Measurements from ENCODE around the gene PIGS.
A peak's percentile ranks its signal among the peaks of the same experiment; 100 is the strongest.
"Not testable (repeated sequence)": the region's sequence is repeated elsewhere in the genome, so short reads cannot be mapped to it uniquely, and the experiment has no call there.

PIGS gene

DNA sequence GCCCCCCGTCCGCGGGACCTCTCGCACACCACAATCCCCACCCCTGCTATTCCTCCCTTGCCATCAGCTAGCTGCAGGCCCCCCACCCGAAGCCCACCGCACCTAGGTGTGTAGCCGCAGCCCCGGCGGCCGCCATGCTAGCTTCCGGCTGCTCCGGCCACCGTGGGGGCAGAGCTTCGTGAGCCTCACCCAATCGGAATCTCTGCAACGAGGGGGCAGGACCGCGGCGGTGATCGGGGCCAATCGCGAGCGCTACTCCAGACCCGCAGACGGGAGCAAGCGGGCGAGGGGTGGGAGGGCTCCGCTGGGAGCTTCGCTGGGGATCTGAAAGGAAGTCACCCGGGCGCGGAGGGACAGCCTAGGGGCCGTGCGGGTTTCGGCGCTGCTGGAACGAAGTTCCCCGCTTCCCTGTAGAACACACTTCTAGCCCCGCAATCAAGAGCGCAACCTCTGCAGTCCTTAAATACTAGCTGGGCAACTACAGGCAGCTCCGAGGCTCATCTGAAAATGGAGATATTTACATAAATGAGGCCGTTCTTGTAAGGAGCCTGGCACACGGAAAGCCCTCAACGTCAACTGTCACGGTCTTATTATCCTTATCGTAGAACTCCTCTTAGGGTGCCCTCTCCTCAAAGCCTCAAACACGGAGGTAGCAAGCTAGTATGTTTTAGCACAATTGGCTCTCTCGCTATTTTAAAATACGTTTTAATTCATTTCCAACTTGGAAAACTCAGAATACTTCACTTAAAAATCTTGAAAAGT is at the start of gene PIGS:
Gene PIGS, minus strand, starts transcription at position 164 of the 762 bp plus-strand sequence. Its CDS starts 28 bp downstream, at position 136.
- DNase-seq: peak; percentile 94

DNA sequence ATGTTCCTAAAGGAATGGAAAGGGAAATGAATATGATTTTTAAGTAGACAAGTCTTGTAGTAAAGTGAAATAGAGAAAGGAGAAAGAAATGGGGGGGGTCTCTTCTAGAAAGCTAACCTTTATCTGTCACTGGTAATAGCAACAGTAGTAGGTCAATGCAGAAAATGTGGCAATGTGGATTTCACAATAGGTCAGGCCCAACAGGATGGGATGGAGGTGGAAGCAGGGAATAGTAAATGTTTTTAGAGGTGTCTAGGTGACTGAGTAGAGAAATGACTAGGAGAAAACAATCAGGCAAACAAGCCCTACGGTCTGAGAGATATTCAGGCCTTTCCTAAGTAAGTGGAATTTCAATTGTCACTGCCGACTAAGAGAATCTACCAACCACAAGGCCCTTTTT is 48.7 kb upstream of the PIGS start:
- no peak for DNase-seq

DNA sequence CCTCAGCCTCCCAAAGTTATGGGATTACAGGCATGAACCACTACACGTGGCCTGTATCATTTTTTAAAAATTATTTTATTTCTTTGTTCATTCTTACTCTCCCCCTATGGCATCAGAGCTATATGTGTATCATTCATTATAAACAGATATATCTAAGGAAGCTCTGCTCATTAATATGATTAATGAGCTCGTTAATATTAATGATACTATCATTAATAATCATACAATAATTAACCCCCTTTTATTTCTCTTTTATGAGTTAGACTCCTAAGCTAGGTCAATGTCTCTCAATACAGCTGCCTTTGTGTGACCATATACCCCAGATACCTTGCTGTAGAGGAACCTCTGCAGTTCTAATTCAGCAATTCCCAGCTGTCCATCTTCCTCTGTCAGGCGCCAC is 47.1 kb upstream of the PIGS start:
- no peak for DNase-seq

DNA sequence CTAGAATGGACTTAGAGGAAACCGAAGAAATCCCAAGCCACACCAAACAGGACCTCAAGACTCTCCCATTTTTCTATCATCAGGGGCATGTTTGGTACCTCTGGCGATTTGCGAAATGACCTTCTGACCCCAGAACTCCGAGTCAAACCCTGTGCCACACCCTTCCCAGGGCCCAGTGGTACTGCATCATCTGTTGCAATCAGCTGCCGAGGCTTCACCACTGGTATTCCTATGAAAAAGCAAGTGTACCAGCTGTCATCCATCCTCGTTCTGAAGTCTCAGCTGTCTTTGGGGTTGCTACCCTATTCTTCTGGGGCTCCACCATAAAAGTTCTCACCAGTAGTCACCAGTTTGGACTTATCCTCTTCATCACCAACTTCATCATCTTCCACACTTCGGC is 45.0 kb upstream of the PIGS start:
- no peak for DNase-seq

DNA sequence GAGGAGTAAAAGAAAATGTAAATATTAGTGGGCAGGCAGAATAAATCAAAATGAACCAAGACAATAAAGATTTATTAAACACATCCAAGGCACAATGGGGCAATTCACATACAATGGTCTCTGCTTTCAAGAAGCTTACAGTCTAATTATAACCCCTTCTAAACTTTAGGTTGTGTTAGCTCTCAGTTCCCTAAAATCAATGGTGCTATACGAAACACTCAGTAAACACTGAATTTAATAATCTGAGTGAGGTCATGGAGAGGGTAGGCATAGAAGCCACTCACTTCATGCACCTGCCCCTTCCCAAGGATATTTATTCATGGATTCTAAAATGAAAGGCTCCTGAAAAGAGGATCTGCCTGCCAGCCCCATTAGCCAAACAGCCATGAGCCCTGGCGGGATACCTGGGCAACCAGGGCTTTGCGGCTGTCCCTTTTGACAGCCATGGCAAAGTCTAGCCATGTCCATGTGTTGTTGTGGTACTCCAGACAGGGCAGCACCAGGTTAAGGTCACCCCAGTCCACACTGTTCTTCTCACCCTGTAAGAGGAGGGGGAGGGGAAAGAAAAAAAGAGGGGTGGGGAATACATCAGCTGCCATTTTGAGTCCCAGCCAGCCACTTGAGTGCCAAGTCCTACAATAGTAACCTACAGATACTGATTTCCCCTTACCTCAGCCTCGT is 44.1 kb upstream of the PIGS start:
- peak; percentile 43 for DNase-seq

DNA sequence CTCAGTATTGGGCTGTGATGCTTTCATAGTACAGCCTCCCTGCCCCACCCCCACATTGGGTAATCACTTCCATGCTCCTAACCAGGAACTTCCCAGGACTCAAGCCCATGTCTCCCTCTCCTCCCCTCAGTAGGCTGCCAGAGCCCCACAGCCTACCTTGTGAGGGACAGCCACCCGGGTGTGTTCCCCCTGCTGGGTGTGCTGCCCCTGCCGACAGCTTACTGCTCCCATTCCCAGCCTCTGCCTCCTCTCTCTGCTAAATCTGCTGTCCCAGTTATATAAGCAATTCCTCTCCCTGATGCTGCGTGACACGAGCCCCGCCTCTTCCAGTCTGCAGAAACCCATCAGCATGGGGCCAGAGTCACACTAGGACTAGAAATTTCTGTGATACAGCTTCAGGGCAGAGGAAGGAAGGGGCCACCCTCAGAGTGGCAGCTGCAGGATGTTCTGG is 42.6 kb upstream of the PIGS start, which contains the start of gene RSKR:
Gene RSKR, minus strand, starts transcription at position 255 of the 451 bp plus-strand sequence. Its CDS starts 24 bp downstream, at position 231.
- DNase-seq: no peak

DNA sequence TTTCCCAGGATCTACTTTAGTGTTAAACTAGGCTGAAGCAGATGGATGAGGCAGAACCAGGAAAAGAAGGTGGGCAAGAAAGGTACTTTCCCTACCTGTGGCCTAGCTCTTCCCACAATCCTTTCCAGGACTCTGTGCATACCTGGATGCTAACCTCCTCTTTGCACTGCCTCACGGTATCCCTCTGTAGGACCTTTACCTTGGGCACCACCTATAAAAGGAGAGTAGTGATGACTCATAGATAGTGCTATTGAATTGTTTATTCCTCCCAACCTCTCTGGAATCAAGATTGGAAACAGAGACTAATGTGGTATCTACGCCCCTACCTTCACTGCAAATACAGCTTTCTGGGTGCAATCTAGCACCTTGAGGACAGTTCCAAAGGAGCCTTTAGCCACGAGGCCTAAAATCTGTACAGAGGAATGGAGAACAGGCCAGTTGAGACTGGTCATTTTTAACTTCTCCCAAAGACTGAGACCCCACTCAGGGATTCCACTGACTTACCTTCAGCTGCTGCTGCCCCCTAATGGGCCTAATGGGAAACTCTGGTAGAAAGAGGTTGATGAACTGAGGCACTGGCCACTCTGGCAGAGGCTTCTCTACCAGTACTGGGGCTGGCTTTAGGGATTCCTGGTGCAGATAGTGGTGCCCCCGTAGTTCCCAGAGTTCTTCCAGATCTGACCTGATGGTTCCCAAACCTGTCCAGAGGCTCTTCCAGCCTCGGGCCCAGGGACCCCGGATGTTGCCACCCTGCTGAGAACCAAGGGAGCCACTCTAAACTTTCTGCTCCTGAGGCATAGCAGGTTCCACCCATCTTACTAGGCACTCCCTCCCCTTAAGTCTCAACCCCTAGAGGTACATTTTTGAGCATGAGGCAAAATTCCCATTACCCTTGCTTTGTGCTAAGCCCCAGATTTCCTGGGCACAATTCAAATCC is 41.9 kb upstream of the PIGS start:
- DNase-seq: no peak

DNA sequence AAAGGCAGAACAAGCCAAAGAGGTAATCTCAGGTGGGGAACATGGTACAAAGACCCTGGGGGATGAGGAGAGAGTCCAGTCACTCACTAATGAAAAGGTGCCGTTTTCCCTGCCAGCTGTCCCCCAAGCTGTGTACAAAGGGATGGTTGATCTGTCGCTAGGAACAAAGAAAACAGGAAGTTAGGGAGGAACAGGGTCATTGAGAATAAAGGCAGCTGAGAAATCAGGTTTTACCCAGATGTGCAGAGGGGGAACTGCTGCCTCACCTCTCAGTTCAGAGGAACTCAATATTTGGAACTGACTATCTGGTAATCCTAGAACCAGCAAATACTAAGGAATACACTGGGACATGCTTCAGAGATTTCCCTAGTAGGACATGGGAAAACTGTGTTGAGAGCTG is 41.2 kb upstream of the PIGS start:
- DNase-seq: no peak

DNA sequence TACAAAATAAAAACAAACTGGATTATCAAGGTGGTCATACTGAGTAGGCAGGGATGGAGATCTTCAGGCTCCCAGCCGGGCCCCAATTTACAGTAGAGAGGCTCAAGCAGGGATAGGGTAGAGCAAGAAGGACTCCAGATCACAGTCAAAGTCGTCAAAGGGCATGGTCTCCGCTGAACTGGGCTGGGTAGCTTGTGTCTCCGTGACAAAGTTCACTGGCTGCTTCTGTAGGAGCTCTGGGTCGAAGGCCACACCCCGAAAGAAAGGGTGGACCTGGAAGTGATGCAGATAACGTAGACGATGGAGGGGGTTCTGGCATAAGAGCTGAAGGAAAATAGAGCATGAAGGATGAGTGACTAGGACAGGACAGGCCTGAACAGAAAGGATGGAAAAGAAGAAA is 39.1 kb upstream of the PIGS start:
- no peak for DNase-seq

DNA sequence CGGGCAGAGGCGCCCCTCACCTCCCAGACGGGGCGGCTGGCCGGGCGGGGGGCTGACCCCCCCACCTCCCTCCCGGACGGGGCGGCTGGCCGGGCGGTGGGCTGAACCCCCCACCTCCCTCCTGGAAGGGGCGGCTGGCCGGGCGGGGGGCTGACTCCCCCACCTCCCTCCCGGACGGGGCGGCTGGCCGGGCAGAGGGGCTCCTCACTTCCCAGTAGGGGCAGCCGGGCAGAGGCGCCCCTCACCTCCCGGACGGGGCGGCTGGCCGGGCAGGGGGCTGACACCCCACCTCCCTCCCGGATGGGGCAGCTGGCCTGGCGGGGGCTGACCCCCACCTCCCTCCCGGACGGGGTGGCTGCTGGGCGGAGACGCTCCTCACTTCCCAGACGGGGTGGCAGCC is 32.7 kb upstream of the PIGS start:
- DNase-seq: not testable (repeated sequence)

DNA sequence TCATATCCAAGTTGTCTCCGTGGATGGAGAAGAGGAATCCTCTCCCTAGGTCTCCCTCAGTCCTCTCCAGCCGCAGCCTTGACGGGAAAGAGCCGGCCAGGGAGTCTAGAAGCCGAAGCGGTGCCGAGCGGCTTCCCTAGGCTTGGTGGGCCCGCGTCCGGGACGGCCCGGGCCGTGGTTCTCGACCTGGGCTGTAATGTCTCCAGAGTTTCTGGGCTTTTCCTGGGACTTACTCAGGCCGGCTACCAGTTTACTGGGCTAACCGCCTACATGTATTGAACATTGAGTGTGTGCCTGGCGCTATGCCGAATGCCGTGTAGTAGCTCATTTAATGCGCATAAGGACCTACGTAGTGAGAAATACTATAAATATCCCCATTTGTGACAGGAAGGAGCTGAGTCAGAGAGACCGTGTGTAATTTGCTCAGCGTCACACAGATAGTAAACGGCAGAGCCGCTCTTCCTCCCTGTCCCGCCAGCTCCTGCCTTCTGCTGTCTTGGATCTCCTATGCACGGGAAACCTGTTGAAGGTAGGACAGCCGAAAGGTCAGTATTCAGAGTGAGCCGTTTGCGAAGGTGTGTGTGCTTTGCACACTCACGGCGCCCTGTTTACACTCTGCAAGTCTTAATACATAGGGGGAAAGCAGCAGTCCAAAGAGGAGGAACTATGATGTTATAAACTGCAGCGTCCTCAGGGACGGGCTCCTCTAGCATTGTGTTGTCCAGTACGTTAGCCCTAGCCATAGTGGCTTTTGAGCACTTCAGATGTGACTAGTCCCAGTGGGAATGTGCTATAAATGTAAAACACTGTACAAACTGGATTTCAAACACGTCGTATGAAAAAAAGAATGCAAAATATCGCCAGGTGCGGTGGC is 28.2 kb upstream of the PIGS start:
- DNase-seq: peak; percentile 76

DNA sequence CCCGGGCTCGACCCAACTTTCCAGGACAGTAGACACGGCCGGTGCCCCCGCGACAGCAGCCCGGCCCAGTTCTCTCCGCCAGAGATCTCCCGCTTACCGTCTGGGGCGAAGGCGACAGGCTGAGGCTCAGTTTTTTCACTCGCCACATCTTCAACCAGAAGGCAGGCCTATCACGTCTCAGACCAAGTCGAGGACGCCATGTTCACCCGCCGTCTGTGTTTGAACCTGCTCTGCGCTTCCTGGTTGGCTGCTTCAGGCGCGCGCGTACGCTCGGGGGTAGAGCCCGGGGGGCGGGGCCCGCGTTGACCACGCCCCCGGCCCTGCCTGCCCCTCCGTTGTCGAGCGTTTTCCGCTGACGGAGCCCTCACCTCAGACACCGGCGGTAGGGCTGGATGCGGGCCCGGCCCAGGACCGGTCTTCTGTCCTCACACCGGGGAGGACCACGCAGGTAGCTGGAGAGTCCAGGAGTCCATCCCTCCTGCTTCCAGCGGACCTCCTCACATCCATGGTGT is 27.5 kb upstream of the PIGS start, which contains the start of gene SPAG5:
Gene SPAG5, minus strand, starts transcription at position 227 of the 512 bp plus-strand sequence. Its CDS starts 79 bp downstream, at position 148.
- peak; percentile 97 for DNase-seq

DNA sequence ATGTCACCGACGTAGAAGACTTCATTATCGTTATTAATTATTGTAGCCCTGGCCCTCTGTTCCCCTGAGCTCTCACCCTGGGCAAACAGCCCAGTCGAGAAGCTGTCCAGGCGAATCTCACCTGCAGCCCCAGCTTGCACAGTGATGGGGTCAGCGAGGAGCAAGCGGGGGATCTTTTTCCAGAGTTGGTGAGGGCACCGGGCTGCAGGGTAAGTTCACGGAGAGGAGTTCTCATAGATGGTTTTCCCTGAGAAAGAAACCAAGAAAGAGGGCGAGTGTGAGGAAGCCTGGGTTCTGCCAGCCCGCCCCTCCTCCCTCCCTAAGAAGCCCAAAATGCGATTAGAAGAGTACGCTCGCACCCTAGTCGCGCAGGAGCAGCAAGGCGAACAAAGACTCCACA is 27.1 kb upstream of the PIGS start:
- no peak for DNase-seq

DNA sequence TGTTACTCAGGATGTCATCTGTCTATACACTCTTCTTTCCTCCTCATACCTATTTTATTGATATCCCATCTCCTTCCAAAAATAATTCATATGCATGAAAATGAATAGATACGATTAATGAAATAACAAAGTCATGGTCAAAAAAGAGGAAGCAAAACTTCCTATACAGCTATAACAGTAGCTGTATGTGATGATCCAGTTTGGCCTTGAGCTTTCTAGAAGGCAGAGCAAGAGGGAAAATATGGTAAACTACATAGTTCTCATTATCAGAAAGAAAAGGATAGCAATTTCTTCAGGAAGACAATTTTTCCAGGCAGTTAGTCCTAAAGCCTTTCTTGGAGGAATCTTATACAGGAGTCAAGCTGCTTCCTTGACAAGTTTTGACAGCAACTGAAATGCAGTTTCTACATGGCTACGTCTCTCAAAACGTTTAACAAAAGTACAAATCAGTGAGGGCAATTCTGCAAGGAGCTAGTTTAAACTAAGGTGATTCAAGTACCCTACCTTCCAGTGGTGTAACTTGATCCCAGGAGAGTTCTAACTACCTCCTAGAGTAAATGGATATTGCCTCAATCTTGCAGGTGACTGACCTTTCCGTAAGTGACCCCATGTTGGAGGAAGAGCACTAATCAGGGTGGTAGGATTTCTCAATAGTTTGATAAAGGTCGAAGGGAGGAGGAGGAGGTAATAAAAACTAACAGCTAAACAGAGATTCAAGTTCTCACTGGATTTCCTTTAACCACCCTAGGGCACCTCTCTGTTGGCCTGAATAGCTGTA is 26.5 kb upstream of the PIGS start:
- DNase-seq: no peak

DNA sequence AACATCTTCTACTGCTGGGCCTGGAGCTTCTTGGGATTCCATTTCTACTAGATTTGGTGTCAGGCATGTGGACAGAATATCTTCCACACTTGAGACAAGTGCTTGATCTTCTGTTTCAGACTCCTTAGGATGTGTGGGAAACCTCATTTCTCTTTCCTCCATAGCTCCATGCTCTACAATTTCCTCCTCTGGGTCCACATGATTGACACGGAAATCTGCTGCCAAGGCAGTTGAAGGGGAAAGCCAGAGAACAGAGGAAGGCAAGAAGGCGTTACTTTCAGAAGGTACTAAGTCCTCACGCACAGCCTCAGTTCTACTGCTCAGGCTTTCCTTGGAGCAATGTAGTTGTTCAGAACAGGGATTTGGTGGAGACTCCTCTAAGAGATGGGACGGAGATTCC is 20.9 kb upstream of the PIGS start:
- no peak for DNase-seq

DNA sequence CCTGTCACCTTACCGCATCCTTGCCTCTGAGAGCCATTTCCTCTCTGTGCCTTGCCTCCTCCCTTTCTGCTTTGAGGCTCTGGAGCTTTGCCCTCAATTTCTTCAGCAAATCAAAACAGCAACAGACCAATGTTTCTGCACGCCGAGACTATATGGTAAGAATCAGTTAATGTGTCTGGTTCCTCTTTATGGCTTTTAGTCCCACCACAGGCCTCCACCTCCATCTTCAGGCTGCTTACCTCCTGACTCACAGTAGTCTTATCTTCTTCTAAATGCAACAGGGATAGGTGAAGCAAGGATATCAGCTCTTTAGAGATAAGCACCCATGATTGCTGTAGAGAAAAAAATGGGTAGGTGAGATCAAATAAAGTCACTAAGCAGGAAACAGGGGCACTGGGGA is 14.5 kb upstream of the PIGS start:
- no peak for DNase-seq

DNA sequence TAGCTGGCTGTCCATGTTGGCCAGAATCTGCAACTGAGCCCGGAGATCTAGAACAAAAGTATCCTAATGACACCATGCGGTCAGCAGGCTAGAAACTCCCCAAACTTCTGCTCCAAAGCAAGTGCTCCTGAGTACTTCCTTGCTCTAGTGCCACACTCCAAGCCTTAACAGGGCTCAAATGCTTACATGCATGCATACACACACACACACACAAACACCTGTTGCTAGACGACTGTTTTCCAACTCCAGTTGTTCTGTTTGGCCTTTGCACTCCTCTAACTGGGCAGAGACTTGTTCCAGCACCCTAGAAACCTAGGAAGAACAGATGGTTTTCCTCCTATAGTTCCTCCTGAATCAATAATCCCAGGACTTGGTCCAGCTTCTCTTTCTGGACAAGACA is 13.1 kb upstream of the PIGS start:
- DNase-seq: no peak

DNA sequence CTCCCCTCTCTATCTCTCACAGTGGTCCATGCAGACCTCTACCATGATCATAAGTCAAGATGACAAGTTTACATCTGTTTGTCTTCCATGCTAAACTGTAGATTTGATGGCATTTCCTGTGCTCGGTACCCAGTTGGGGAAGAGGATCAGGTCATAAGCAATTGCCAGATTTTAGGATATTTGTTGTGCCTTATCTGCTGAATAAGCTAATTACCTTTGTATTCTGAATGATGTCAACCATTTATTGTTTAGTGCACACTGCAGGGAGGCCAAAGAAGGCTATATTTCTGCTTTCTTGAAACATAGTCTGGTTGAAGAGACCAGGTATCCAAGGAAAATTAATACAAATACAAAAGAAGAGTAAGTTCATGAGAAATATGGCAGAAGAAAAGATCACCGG is 11.2 kb upstream of the PIGS start:
- DNase-seq: no peak

DNA sequence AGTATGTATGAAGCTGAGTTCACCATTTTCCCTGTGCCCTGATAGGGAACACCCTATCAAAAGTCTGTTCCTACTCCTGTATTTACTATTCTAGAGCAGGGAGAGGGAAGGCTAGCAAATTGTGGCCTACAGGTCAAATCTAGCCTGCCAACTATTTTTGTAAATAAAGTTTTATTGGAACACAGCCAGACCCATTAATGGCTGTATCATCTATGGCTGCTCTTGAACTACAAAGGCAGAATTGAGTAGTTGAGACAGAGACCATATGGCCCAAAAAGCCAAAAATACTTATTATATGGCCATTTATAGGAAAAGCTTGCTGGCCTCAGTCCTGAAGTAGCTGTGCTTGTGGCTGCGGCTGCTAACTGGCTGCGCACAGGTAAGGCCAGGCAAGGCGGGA is 9.6 kb upstream of the PIGS start:
- DNase-seq: no peak

DNA sequence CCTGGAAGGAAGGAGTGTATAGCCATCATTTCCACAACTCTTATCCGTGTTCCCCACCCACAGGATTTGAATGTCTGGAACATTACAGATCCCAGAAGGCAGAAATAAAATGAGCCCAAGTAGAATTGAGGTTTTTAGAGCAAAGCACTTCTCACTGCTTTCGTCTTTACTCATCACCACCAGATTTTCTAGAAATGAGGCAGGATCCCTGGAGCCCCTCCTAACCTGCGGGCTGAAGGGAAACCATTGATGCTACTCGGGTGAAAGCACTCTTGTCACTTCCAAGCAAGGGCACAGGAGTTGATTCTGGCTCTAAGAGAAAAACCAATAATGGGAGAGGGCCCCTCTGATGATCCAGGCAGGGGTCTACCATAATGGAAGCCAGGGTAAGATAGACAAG is 8.2 kb upstream of the PIGS start:
- DNase-seq: no peak

Data from NCI-H774 (cell line).